GM19328 (cell line): ENCODE results near the gene PEMT.

Experiments used
- ATAC-seq: cut with Tn5 transposase; IDR thresholded peaks from one replicate; pipeline ENCODE4 v1.9.1; 2021; ENCODE audit warnings: mild to moderate bottlenecking, moderate library complexity; ENCODE audit not compliant: unreplicated experiment

The PEMT gene

GRCh38 chr17:17460038-17460437, 131.5 kb downstream of the PEMT start:
- no peak for ATAC-seq

- ATAC-seq = no peak
These were observed 133.8 kb downstream of the PEMT start for GRCh38 chr17:17457680-17458079.

GRCh38 chr17:17456251-17456650, 135.3 kb downstream of the PEMT start:
- ATAC-seq = no peak
